HG02943 (cell line): ENCODE measurements around the gene MMP20.

Source experiments
- ATAC-seq: cut with Tn5 transposase; IDR thresholded peaks from one replicate; pipeline ENCODE4 v1.9.1; 2021; ENCODE audit warnings: mild to moderate bottlenecking, low read depth, moderate library complexity; ENCODE audit not compliant: unreplicated experiment

The MMP20 gene

DNA sequence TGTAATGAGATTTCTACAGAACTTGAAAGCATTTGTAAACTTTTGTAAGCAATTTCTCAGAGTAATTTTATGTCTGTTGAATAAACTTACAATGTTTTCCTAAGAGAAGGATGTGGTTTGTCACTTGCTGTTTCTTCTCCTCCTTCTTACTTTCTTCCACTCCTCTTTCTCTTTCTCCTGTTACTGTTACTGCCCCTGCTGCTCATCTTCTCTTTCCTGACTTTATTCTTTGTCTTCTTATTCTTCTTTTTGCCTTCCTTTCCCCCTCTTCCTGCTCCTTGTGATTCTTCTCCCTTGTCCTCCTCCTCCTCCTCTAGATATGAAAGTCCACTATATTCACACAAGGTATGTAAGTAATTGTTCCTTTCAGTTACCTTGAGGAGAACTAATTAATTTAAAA, 63.5 kb downstream of the MMP20 start:
- no peak for ATAC-seq

DNA sequence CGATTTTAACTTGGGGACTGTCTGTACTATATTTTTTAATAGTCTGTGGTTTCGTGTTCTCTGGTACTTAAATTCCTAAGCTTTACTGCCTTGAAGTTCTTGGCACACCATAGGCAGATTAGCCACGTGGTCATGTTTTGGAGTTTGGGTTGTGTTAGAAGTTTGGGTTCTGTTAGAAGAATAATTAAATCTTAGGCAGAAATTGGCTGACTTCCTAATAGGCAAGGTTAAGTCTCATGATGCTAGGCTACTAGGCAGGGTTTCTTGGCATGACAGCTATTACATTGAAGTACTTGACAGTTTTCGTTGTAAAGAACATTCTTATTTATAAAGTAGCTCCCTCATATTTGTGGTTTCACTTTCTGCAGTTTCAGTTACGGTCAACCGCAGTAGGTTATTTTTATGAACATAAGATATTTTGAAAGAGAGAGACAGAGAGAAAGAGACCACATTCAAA, 64.5 kb downstream of the MMP20 start:
- ATAC-seq: peak; percentile 81

DNA sequence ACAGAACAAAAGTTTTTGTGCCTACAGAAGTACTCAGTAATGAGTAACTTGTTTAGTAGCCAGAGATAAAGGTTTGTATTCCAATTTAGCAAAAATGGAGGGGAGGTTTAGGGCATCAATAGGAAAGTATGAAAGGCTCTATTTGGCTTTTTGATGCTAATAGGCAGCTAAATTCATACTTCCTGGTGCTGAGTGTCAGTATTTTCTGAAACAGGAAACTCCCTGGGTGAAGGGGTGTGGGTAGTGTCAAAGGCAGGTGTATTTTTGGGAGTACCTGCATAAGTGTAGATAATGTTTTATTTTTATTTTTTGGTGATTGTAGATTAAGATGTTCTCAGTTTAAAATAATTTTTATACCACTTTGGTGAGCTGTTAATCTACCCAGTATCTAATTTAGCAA, 65.3 kb downstream of the MMP20 start:
- peak; percentile 48 for ATAC-seq

DNA sequence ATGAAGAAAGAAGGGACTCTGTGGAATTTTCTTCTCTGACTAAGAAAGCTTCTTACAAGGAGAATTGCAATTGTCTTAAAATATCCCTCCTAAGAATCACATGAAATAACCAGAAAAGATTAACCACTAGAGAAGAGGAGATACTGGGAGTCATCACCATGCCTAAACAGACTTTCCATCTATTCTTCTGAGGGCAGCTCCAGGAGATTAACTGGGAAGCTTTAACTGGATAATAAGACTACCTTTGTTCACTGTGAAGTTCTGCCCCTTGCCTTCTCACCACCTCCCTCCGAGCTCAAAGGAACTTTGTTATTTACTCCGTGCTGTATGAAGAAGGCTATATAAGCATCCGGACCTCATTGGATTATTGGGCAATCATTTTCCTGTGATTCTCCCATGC, 70.0 kb downstream of the MMP20 start:
- no peak for ATAC-seq

DNA sequence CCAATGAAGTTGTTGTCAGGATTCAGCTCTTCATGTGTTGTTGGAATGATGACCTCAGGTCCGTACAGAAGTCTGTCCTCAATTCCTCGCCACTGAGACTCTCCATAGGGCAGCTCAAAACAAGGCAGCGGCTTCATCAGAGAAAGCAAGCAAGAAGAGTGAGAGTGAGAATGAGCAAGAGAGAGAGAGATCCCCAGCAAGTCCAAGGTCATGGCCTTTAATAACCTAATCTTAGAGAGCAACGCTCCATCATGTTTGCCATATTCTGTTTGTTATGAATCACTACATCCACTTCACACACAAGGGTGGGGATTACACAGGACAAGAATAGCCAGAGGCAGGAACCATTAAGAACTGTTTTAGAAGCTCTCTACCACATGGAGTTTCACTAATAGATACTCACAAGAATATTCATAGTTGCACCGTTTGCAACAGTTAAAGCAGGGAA, 71.3 kb downstream of the MMP20 start:
- ATAC-seq: no peak

DNA sequence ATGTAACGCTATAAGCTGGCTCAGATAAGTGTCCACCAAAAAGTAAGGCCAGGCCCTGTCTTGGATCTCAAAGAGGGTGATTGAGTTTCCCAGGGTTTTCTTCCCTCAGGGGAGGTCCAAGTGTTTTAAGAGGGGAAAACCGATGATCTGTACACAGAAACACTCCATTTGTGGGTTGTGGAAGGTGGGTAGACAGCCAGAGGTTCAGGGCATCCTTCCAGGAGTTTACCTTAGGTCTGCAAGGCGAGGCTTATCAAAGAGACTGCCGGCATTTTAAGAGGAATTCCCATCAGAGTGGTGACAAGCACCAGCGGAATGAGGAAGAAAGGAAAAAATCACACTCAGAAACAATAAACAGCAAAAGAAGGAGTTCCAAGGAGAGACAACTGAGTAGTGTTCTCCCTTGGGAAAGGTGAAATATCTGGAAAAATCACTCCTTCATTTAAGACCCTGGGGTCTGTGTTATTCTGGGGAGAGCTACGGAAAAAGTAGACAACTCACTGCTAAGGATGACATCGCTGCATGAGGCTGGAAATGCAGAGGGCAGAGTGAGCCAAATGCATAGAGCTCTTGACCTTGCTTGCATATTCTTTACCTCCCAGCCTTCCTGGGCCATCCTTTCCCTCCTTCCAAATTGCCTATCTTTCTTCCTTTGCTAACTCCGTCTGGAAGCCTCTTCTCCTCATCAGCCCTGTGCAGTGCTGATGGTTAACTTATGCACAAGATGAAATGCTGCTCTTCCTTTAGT, 72.5 kb downstream of the MMP20 start:
- no peak for ATAC-seq

DNA sequence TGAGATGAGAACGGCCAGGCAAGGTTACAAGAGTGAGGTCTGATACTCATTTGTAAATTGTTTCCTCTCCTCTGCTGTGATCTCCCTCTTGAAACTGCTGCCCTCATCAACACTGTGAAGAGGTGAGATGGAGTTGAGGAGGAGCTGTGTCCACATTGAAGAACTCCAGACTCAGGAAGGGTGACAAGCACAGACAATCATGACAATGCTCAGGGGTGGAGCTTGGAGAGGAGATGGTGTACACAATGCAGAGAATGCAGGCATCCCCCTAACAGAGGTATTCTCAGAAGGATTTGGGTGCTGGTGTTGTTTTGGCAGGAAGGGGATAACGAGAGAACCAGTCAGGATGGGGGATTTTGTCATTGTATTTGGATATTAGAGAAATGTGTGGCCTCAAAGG, 73.1 kb downstream of the MMP20 start:
- ATAC-seq: no peak

DNA sequence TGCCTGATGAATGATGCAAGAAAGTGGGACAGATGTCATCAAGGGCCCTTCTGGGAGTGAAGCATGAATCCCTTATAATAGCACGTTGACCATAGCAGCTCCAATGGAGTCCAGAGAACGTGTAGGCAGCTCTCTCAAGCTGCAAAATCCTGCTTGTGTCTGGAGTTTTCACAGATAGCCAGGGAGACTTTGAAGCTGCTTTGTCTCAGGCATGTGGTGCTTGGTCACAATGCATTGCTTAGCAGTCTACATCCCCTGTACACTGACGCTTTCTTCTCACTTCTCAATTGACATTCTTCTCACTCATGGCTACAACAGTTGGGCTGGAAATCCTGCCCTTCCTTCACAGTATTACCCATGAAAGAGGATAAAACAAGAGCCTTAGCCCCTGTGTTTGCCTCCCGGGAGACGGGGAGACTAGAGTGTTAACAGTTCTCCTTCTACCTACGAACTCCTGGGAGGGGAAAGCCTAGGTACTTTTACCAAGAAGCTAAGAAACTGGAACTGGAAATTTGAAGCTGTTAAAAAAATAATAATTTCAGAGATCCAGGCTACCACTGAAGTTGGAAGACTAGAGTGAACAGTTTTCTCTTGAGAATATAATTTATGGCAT, 73.9 kb downstream of the MMP20 start:
- no peak for ATAC-seq

DNA sequence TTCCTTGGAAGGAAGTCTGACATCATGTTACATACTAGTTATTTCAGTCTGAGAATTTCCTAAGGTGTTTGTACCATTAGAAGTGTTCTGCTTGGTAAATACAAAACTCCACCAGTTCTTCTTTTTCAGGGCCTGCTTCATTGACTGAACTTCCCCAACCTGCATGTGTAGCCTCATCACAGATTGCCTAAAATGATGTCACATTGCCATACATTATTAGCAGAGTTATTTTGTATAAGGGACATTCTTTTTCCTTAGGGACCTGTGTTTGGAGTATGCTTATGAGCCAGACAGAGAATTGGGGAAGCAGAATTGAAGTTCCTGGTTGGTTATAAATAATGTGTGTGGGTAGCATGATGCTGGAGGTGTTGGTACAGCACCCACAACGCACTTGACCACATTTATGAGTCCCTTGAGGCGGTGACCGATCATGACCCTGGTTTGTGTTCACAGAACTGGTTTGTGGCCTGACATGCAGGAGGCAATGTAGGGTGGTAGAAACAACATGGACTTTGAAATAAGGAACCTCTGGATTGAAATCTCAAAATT, 78.1 kb downstream of the MMP20 start:
- ATAC-seq: peak; percentile 70

DNA sequence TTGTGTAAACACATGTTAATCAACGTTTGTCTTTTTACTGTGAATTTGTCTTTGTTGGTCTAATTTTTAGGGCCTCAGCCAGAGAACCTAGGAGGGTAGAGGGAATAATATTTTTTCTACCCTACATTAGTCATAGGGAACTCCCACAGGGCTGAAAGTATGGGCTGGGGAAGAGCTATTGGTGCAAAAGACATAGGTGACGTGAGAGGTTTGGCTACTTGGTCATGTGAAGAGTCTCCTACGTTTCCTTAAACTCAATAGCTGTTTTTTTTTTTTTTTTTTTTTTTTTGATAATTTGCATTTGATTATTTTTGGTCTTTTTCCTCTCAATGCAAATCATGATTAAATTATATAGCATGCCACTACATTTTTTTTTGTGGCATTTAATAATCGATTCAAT, 78.7 kb downstream of the MMP20 start:
- no peak for ATAC-seq

DNA sequence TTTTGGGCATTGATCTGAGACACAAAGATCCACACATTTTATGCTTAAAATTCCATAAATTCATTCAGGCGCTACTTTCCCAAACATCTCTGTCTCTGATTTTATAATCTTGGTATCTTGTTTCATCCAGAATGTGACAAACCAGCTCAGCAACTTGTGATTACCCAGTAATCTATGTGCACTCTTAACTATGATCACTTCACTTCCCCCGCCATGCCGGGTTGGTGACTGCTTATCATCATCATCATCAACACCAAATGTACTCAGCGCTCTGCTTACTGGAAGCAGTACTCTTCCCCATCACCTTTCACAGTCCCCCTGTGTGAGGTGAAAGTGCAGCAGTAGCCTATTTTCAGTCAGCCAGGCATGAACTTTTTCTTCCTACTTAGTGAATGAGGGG, 79.4 kb downstream of the MMP20 start:
- ATAC-seq: no peak

DNA sequence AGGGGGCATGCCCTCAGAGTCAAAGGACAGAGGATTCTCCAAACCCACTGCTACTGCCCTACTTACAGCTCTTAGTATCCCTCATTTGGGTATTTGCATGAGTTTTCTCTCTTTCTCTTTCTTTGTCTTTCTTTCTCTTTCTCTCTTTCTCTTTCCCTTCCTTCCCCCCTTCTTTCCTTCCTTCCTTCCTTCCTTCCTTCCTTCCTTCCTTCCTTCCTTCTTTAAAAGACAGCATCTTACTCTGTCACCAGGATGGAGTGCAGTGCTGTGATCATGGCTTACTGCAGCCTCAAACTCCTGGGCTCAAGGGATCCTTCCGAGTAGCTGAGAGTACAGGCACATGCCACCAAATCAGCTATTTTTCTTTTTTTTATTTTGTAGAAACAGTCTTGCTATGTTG, 80.5 kb downstream of the MMP20 start:
- no peak for ATAC-seq

DNA sequence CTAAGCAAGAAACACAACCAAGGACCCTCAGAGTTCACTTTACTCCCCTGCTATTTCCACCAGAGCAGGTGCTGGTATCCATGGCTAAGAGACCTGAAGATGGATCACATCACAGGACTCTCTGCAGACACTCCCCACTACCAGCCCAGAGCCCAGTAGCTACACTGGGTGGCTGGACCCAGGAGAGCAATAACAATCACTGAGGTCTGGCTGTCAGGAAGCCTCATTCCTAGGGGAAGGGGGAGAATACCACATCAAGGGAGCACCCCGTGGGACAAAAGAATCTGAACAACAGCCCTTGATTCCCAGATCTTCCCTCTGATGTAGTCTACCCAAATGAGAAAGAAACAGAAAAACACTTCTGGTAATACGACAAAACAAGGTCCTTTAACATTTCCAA, 85.6 kb downstream of the MMP20 start:
- ATAC-seq: no peak

DNA sequence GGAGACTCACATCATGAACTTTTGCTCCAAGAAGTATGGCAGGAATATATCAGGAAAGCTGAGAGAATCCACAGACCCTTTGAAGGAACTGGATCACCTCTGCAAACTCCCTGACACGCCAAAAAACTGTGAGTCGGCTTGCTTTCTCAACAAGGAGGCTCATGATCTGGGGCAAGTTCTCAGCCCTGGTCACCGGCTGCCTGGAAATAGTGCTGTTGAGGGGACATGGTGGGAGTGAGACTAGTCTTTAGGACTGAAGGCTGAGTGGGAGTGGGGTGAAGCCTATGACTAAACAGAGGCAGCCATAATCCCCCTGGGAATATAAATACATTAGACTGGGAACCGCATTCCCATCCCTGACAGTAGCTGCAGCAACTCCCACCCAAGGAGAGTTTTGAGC, 86.2 kb downstream of the MMP20 start:
- ATAC-seq: no peak

DNA sequence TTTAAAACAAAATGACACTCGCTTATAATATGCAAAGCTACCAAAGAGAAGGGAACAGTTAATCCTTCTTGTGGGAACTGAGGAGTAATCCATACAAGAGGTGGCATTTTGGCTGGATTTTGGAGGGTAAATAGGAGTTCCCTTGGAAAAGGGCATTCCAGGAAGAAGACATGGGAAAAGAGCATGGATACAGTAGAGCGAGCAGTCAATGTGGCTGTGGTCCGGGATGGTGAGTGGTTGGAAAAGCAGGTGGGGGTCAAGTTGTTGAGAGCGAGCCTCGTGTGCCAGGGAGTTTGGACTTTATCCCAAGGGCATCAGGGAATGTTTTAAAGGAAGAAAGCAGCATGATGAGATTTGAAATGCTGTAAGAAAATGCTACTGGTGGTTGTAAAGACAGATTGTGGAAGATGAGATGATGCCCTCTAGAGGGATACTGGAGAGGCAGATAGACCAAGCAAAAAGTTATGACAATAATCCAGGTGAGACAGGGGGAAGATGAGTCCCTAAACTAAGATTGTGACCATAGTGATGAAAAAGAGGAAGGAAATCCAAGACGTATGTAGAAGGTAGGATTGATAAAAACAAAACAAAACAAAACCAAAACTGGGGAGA, 90.8 kb downstream of the MMP20 start:
- no peak for ATAC-seq

DNA sequence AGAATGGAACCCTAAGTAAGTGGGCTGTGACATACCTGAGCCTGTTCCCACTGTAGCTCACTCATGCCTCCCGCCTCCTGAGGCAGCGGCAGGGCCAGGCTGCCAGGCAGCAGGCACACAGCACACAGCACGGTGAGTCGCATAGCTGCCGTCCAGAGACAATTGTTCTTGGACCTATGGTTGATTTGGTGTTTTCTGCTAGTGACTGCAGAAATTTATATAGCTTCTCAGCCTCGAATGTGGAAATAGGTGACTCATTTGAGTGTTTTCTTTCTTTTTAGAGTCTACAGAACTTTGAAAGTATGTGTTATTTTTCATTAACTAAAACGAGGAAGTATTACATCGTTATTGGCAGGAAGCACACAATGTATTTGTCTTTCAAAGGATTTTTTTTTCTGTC, 94.6 kb downstream of the MMP20 start, which contains the start of gene MMP7:
Gene MMP7 (minus strand): TSS at position 190 of the 400 bp plus-strand sequence. CDS start 47 bp downstream, at position 143.
- no peak for ATAC-seq

DNA sequence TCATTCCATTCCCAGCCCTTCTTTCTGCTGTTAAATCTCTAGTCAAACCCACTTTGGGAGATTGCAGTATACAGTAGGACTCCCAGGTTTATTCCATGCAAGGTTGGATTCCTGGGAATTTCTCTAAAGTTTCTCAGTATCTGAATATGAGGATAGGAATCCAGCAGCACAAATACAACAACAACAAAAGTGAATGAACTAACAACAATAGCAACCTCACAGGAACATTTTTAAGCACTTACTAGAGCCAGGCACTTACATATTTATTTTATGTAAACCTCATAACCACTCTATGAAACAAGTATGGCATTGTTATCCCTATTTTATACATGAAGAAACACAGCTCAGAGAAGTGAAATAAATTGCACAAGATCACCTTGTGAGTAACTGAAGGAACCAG, 96.5 kb downstream of the MMP20 start:
- ATAC-seq: no peak

DNA sequence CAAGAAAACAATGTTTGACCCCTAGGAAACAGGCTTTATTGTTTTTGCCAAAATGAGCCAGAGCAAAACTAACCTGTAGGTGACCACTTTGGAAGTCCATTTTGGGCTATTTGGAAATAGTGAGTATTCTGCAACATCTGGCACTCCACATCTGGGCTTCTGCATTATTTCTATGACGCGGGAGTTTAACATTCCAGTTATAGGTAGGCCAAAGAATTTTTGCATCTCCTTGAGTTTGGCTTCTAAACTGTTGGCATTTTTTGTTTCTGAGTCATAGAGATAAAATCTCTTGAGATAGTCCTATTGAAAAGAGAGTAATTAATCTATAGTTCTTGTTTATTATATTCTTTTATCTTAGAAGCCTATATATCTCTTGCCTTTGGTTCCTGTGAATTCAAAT, 97.4 kb downstream of the MMP20 start:
- no peak for ATAC-seq

DNA sequence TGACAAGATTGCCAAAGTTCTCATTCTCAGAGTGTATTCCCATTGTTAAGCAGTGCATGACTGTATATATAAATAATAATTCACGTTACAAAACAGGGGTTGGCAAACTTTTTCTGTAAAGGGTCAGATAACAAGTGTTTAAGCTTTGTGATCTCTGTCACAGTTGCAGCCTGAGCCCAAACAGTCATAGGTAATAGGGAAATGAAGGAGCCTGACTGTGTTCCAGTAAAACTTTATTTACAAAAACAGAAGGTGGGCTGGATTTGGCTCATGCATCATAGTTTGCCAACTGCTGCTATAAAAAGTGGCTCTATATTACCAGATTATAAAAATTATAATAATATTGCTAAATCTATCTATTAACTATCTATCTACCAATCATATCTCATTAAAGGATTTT, 98.1 kb downstream of the MMP20 start:
- no peak for ATAC-seq
